ENCODE data around the gene LAMTOR2.
"Not testable (repeated sequence)": the region's sequence is repeated elsewhere in the genome, so short reads cannot be mapped to it uniquely, and the experiment has no call there.

The LAMTOR2 gene

DNA sequence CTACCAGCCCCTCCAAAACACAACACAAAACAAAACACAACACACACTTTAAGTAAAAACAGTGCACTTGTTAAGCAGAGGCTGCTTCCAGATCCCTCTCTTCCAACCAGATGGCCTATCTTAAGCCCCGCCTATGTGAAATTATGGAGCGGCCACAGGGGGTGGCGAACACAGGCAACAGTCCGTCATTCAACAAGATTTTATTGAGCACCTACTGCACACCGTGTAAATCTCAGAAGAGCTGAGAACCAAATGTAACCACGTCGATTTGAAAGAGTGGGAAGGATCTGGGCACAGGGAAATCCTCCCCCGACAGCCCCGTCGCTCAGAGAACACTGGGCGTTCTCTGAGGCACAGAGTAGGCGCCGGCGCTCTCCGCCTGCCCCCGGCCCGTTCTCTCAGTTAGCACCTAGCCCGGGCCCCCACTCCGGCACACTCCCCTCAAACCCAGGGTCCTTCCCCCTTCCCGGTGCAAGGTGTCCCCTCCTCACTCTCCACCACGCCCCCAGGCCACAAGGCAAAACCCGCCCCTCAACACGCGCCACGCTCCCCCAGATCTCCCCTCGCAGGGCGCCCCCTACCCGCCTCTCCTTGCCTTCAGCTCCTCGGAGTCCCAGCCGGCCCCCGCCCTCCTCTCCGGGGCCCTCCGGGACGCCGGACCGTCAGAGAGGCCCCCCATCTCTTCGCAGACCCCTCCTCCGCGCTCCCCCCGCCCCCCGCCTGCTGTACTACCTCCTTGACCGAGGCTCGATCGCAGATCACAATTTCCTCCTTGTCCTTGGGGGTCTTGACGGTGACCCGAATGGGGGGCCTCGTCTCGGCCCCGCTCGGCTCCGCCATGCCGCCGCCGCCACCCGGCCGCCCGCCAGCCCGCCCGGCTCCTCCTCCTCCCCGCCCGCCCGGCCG is 1.5 kb upstream of the LAMTOR2 start:
- peak; percentile 53 for DNase-seq (ENCODE audit: low read depth)

DNA sequence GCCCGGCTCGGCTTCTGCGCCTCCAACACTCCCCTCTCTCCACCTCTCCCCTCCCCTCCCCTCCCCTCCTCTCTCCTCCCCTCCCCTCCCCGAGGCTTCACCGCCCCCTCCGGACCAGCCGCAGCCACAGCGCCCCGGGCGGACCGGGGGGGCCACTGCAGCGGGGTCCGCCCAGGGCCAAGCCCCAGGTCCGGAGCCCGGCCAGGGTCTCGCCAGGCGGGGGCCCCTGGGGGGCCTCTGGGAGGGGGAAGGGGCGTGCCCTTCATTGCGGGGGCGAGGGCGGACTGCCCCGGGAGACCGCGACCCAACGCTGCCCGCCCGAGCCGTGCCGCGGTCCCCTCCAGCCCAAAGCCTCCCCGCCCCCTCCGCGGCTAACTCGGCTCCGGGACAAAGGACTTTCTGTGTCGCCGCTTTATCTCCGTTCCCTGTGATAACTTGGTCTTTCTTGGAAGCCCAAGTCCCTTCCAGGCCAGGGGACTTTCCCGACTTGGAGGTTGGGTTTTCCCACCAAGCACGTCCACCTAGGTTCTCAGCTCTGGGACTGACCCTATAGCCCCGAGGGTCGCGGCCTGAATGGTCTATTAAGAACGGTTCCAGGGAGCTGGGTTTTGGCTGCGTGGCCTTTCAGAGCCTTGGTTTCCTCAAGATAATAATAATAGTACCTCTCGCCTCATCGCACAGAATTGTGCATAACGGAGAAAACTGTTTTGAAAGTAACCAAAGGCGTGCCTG is 648 bp upstream of the LAMTOR2 start, which contains the start of gene UBQLN4:
TSS of gene UBQLN4 (minus strand) at position 31 of the 732 bp plus-strand sequence. CDS start 97 bp downstream, outside the sequence.
- peak; percentile 64 for DNase-seq (ENCODE audit: low read depth)

DNA sequence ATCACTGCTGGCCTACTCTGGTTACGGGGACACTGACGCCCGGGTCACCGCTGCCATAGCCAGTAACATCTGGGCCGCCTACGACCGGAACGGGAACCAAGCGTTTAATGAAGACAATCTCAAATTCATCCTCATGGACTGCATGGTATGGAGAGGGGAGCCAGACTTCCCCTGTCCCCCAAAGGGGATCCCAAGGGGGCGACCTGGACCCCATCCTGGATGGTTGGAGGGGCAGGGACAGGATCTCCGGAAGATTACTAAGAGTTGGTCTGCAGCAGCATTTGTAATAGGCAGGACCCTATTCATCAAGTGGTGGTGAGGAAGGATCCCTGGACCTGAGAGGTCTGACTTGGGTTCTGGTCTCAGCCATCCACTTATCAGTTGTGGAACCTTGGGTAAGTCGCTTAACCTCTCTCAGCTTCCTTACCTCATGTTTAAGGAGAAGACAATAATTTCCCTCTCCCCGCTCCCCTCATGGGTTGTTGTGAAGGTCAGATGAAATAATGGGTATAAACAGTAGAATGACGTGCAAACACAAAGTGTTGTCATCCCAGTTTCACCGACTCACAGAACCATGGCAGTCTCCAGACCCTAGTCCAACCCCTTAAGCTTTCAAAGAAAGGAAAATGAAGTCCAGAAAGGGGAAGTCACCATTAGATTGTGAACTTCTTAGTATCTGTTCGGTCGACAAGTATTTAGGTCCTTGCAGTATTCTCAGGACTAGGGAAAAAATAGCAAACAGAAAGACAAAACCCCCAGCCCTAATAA is 883 bp downstream of the LAMTOR2 start:
- no peak for DNase-seq (ENCODE audit: low read depth)

DNA sequence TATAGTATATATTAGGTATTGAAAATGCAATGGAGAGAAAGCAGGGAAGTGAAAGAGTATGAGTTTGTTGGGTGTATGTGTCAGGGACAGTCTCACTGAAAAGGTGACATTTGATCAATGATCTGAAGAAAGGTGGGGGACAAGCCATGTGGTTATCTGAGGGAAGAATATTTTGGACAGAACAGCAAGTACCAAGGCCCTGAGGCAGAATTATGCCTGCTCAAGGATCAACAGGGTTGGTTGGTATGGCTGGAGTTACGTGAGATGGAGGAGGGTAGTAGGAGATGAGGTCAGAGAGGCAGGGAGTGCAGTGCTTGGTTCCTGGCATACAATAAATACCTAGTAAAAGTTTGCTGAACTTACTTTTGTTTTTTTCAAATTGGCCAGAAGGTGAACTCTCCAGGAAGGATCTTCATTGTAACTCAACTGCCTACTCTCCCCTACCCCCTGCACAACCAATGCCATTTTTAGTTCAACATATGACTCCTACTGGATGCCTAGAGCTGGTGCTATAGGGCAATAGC is 1.8 kb downstream of the LAMTOR2 start:
- no peak for DNase-seq (ENCODE audit: low read depth)

DNA sequence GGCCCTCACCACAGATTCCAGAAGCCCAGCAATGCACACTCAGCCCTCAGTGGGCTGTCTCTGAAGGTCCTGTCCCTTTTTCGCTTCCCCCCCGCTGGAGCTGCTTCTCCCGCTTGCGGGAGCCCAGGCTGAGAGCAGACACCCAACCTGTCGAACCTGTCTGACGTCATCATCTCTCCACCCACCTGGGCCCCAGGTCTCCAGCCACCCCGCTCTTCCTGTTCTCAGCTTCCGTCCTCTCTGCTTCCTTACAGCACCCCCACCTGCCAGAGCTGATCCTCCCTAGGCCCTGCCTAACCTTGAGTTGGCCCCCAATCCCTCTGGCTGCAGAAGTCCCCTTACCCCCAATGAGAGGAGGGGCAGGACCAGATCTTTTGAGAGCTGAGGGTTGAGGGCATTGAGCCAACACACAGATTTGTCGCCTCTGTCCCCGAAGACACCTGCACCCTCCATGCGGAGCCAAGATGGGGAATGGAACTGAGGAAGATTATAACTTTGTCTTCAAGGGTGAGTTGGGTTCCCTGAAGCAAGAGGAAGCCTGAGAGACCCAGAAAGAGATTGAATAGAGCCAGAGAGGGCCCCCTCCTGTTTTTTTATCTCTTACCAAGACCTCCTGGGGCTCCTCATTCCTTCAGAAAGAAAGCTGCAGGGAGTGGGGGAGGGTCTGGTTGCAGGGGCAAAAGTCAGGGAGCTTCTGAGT is 6.5 kb downstream of the LAMTOR2 start, which contains the start of gene RAB25:
TSS of gene RAB25 (plus strand) at position 224 of the 700 bp plus-strand sequence. CDS start at position 465, 241 bp downstream.
- DNase-seq (ENCODE audit: low read depth) = no peak

DNA sequence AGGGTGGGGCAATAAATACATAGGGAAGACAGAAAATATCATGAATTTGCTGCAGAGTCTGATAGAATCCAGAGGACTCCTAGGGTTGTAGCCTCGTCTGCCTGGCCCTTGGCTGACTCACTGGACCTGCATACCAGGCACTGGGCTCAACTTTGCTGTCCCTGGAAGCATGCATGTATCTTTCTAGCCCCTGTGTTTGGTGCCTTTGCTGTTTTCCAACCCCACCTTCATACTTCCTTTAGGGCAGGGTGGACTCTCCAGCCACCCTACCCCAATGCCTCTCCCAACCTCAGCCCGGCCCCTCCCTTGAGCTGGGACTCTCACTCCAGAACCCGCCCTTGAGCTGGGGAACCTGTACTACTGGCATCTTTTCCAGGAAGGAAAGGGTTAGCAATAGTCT is 7.6 kb downstream of the LAMTOR2 start:
- DNase-seq (ENCODE audit: low read depth) = no peak

DNA sequence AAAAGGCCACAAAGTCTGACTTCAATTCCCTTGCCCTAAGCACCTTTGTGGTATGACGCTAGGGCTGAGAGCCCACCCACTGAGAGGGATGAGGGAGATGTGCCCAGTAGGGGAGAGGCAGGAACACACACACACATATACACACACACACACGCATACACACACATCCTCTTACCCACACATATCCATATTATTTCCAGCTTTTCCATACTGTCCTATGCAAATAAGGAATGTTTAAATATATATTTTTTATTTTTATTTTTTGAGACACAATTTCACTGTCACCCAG is 9.4 kb downstream of the LAMTOR2 start:
- no peak for DNase-seq (ENCODE audit: low read depth)

DNA sequence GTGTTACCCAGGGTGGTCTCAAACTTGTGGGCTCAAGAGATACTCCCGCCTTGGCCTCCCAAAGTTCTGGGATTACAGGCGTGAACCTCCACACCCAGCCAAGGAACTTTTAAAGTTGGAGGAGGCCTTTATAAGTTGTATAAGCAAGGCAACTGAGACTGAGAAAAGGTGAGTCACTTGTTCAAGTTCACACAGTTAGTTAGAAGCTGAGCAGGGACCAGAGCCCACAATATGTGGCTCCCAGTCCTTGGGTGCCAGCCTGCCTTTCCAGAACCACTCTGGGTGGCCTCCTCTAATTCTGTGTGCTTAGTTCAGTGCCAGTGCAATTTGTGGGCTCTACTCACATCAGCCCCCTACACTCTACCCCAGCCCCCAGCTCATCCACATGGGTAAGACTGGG is 10.0 kb downstream of the LAMTOR2 start:
- no peak for DNase-seq (ENCODE audit: low read depth)

DNA sequence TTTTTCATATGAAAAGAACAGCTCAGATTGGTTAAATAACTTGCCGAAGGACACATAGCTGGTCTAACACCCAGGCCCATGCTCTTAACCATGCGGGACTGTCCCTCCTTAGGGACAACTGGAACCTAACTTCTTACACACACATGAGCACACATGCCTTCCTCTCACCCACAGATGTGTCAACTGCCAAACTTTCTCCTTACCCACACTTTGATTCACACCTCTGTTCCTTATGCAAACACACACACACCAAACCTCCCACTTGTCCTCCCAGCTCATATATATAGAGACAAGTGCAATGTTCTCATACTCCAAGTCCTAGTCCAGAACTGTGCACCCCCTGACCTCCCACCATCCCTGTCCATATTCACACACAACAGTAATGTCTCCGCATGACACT is 10.6 kb downstream of the LAMTOR2 start:
- no peak for DNase-seq (ENCODE audit: low read depth)

DNA sequence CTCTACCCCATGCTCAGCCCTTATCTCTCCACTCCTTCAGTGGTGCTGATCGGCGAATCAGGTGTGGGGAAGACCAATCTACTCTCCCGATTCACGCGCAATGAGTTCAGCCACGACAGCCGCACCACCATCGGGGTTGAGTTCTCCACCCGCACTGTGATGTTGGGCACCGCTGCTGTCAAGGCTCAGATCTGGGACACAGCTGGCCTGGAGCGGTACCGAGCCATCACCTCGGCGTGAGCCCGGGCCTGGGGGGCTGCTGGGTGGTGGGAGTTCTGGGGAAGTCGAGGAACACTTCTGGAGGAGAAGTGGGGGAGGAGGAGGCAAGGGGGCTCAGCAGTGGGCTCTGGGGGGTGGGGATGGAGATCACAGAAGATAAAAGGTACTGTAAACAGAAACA is 11.3 kb downstream of the LAMTOR2 start:
- DNase-seq (ENCODE audit: low read depth) = no peak

DNA sequence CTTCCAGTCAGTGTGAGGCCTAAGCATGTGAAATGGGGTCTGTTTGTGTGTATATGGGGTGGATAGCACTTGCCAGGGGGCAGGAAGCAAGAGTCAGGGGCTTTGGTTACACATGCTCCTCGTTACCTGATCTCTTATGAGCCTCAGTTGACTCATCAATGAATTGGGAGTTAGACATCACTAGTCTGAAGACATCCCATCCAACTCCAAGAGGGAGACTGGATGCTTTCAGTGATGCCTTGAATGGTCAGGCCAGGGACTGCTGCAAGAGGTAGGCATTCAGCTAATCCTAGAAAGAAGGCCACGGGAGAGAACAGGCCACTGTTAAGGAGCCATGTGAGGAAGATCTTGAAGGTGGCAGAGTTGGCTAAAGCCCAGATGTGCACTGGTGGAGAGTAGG is 12.7 kb downstream of the LAMTOR2 start:
- no peak for DNase-seq (ENCODE audit: low read depth)

DNA sequence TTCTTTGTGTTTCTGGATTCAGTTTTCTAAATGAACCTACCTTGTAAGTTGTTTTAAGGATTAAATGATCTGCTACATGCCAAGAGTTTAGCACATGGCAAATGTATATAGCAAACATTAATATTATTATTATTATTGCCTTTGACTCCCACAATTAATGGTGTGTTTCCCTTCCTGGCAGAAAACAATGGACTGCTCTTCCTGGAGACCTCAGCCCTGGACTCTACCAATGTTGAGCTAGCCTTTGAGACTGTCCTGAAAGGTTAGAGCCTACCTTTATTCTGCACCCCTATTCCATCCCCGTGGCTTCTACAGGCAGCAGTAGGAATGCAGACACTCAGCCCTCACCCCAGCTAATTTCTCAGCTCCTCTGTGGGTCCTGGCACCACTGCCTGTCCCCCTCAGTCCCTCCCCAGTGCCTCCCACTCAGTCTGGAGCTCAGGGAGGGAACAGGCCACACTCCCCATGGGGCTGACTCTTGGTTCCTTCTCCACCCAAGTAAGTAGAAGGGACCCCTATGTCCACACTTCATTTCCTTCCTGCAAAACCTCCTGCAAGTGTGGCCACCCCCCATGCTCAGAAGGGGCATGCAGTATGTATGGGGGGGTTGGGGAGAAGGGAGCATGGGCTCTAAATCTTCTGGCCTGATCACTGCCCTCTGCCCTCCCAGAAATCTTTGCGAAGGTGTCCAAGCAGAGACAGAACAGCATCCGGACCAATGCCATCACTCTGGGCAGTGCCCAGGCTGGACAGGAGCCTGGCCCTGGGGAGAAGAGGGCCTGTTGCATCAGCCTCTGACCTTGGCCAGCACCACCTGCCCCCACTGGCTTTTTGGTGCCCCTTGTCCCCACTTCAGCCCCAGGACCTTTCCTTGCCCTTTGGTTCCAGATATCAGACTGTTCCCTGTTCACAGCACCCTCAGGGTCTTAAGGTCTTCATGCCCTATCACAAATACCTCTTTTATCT is 15.2 kb downstream of the LAMTOR2 start:
- no peak for DNase-seq (ENCODE audit: low read depth)

DNA sequence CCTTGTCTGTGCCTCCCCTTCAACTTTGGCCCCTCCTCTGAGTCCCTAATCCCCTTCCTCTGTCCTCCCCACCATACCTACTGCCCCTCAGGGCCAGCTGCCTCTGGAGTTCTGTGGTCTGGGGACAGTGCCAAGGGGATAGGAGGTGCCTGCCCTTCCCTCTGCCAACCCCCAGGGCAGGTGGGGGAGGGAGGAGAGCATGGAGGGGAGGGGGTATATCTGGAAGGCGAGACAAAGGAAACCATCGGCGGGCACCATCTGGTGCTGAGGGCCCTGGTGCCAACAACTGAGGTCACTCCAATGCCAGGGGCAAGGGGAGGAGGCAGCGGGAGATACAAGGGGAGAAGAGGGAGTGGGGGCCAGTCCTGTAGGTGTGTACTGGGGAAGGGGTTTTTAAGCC is 16.0 kb downstream of the LAMTOR2 start:
- no peak for DNase-seq (ENCODE audit: low read depth)

DNA sequence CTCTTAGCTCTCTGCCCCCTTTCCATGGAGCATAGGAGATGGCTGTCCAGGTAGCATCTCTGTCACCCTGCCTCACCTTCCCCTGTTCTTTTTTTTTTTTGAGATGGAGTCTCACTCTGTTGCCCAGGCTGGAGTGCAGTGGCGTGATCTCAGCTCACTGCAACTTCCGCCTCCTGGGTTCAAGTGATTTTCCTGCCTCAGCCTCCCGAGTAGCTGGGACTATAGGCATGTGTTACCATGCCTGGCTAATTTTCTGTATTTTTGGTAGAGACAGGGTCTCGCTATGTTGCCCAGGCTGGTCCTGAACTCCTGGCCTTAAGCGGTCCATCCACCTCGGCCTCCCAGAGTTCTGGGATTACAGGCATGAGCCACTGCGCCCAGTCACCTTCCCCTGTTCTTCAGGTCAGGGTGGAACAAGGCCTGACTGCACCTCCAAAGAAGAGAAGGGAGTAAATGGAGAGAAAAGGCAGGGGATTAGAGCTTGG is 16.8 kb downstream of the LAMTOR2 start:
- not testable (repeated sequence) for DNase-seq (ENCODE audit: low read depth)

DNA sequence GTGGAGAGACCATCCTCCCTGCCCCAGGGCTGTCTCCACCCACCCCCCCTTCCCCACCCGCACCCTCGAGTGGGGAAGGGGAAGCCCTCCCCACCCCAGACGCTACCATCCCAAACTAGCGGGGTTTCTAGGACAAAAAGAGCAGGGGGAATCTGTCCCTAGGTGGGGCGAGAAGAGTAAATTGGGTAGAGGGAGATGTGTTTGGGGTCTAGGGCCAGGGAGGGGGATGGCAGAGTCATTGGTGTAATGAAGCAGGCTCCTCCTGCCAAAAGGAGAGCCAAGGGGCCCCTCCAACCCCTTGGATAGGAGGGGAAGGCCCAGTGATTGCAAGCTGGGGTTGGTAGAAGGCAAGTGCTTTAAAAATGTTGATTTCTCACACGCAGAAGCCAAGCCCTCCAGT is 17.7 kb downstream of the LAMTOR2 start:
- DNase-seq (ENCODE audit: low read depth) = no peak

DNA sequence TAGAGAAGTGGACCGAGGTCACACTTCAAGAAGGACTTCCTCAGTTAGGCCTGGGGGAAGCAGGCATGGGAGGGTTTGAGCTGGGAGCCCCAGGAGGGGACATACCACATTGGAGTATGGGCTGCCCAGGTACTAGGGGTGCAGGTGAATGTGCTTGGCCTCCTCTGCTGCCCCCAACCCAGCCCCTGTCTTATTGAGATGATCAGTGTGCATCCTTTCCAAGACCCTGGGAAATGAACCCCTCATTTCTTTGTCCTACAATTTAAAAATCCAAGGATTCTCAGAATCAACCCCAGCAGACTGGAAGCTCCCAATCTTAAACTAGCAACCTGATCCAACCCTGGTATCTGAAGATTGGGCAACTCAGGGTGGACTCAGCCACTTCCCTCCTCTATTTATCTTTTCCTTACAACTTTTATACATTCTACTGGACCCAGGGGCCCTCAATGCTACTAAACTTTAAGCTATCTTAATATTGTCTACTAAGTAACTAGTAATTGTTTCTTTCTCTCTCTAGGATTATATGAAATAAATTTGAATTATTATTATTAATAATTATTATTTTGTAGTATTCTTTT is 18.6 kb downstream of the LAMTOR2 start:
- no peak for DNase-seq (ENCODE audit: low read depth)

DNA sequence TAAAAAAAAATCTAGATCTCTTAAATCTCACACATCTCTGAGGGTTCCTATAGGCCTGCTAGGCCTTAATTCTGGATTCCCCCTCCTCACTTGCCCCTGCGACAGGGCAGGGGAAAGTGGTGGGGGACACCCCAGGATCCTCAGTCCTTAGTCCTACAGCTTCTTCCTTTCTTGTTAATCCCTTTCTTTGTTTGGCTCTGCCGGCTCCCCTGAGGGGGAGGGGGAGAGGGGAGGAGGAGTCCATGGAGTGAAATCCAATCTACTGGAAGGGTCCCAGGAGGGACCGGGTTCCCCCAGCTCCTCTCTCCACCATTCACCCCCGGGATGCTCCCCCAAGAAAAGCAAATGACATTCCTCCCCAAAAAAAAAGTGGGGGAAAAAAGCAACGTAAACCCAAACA is 19.2 kb downstream of the LAMTOR2 start:
- no peak for DNase-seq (ENCODE audit: low read depth)

DNA sequence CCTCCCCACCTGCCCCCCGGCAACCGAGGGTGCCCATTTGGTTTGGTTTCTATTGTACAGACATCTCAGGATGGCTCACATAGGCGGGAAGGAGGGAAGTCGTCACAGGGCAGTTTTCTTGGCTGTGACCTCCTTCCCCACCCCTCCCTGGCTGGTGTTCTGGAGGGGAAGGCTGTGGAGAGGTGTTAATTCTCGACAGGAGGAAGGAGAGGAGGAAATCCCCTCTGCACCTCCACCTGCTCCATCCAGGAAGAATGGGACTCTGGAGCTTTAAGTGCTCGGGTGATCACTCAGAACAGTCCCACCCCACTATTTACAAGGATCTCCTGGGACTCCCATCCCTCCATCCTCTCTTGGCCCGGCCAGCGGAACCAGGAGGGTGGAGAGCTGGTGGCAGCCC is 20.1 kb downstream of the LAMTOR2 start:
- no peak for DNase-seq (ENCODE audit: low read depth)

DNA sequence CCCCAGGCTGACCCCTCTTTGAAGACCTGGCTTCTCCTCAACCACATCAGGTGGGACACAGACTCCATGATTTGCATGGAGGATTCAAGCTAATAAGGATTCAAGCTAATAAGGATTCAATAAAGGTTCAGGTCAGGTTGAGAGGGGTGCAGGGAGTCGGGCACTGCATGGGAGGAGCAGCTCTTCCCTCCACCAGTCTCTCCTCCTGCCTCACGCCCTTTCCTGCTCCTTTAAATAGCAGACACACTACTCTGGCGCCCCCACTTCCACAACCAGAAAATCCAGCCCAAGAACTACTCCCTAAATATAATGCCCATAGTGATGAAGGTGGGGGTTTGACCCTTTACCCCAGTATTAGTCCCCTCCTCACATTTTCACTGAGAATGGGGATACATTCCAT is 20.6 kb downstream of the LAMTOR2 start:
- DNase-seq (ENCODE audit: low read depth) = no peak

DNA sequence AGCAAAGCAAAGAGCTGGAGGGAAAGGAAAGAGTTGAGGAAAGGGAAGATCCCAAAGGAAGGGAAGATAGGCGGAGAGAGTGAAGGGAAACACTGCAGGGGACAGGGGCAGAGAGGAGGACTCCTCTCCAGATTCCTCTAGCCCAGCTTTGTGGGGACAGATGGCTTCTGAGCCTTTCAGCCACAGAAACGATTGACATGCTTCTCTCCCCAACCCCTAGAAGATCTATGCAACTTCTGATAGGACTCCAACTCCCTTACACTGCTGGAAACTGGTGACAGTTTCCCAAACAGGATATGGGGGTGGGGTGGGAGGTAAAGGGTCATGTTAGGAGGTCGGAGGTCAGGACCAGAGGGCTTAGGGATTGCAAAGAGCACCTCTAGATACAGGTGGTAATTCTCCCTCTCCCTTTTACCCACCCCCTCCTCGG is 21.2 kb downstream of the LAMTOR2 start:
- DNase-seq (ENCODE audit: low read depth) = no peak

Data from stimulated activated CD8-positive, alpha-beta memory T cell treated with anti-CD3 and anti-CD28 coated beads, Interleukin-7, amount 100 ng/mL, for 24 hours (primary cell).